ENCODE results near the gene PIRT. TPM values are rescaled to one million over a fixed set of nuclear protein-coding genes. Genes with fewer than 3 reads are reported as not detected.
A peak's percentile ranks its signal among the peaks of the same experiment; 100 is the strongest.
"Not testable (repeated sequence)": the region's sequence is repeated elsewhere in the genome, so short reads cannot be mapped to it uniquely, and the experiment has no call there.

PIRT gene
- total and polyA plus RNA-seq, 5 donors, result 0.02 to 0.11 TPM; not detected in 3

DNA sequence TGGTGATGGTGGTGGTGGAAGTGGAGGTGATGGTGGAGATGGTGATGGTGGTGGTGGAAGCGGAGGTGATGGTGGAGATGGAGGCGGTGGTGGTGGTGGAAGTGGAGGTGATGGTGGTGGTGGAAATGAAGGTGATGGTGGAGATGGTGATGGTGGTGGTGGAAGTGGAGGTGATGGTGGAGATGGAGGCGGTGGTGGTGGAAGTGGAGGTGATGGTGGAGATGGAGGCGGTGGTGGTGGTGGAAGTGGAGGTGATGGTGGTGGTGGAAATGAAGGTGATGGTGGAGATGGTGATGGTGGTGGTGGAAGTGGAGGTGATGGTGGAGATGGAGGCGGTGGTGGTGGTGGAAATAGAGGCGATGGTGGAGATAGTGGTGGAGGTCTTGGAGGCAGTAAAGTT is 8.7 kb upstream of the PIRT start:
- not testable (repeated sequence) for DNase-seq; H3K9me3 ChIP-seq (ENCODE audit: control insufficient read depth, low read length); H3K4me1 ChIP-seq (ENCODE audit: control insufficient read depth, insufficient read depth, low read length); H3K4me3 ChIP-seq (ENCODE audit: low read length); H3K27me3 ChIP-seq (ENCODE audit: control insufficient read depth, insufficient read depth); ATAC-seq; H3K27ac ChIP-seq (ENCODE audit: low read length)
- intact Hi-C loops (cut with DNase I), result loop anchor here in 3 of 4 donors (5.0 to 10.0 kb wide), 3 partner anchors 112 to 202 kb away; partner anchors contain the start of gene TMEM220 (in 1 of the 3)
- 97% methylated on average over 6 of the region's 6 CpGs for WGBS

DNA sequence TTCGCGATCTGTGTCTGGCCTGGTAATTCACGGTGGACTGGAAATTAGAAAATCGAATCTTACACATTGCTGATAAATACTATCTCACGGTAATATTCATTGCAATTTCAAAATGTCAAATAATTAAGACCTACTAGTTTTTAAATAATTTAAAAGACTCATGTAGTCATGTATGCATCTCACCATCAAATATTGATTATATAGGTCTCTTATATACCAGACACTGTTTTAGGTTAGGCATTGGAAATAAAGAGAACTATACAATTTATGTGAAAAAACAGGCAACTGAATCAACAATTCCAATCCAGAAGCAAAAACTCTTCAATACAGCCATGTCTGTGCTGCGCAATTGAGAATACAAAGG is 7.5 kb upstream of the PIRT start:
- no peak overlapping the region for H3K4me3 ChIP-seq (ENCODE audit: low read length)
- no peaks in the 10 kb centered on the region for H3K9me3 ChIP-seq (ENCODE audit: control insufficient read depth, low read length)
- DNase-seq, result no peak
- no peaks in the 10 kb centered on the region for H3K4me1 ChIP-seq (ENCODE audit: control insufficient read depth, insufficient read depth, low read length)
- H3K27me3 ChIP-seq (ENCODE audit: control insufficient read depth, insufficient read depth), result no peaks in the 10 kb centered on the region
- WGBS, result 18% methylated on average over 6 of the region's 6 CpGs
- H3K27ac ChIP-seq (ENCODE audit: low read length), result no peak overlapping the region
- intact Hi-C loops (cut with DNase I), result loop anchor here in 3 of 4 donors (2.0 to 10.0 kb wide), 4 partner anchors 109 to 201 kb away; partner anchors contain the start of gene TMEM220 (in 1 of the 3)
- ATAC-seq, result no peak

DNA sequence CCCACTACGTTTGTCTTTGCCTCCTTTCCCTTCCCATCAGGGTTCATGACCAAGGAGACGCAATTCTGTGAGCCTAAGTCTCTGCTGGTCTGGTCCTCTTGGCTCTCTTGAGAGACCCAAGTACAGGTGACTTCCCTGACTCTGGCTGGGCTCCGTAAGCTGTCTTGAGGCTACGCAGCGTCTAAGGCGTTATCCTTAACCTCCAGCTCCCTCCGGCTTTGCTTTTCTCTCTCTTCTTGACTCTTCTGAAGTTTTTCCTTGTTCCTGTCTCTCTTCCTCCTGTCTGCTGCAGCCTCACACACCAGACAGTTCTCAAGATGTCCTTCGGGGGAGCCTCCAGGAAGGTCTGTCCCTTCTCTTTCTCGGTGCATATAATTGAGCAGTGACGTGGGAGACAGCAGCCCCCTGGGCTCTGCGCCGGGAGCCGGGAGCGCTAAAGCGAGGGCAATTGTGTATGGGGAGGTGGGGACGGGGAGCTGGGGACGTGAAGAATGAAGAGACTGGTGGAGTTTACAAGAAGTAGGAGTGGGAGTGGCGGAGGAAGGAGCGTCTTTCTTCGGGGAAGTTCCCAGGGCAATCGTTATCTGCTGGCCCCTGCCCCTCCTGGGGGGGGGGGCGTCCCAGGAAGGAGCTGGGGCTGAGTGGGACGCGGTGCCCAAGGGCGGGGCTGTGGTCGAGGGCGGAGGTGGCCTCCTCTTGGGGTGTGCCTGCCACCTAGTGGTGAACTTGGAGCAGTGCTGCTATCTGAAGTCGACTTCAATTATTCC is 6.9 kb upstream of the PIRT start:
- Histone ChIP-seq H3K27ac (ENCODE audit: low read length) (no peak overlapping the region), H3K4me1 (ENCODE audit: control insufficient read depth, insufficient read depth, low read length) (no peaks in the 10 kb centered on the region), H3K27me3 (ENCODE audit: control insufficient read depth, insufficient read depth) (no peaks in the 10 kb centered on the region), H3K4me3 (ENCODE audit: low read length) (peak overlapping the region; percentile 67), H3K9me3 (ENCODE audit: control insufficient read depth, low read length) (no peaks in the 10 kb centered on the region)
- WGBS, result 6% methylated on average over 28 of the region's 28 CpGs
- peak; percentile 95 for ATAC-seq
- intact Hi-C loops (cut with DNase I), result loop anchor here (2.0 to 10.0 kb wide), 5 partner anchors 108 to 200 kb away; partner anchors contain the start of gene TMEM220 (in 1 of the 4)
- DNase-seq, result peak; percentile 78 to 90 (median 86)

- 26% methylated on average over 7 of the region's 7 CpGs for WGBS
- intact Hi-C loops (cut with DNase I), result loop anchor here (2.0 to 10.0 kb wide), 4 partner anchors 107 to 199 kb away; partner anchors contain the start of gene TMEM220 (in 1 of the 4)
- Histone ChIP-seq H3K4me3 (ENCODE audit: low read length) (no peak overlapping the region), H3K4me1 (ENCODE audit: control insufficient read depth, insufficient read depth, low read length) (no peaks in the 10 kb centered on the region), H3K27me3 (ENCODE audit: control insufficient read depth, insufficient read depth) (no peaks in the 10 kb centered on the region), H3K9me3 (ENCODE audit: control insufficient read depth, low read length) (no peaks in the 10 kb centered on the region), H3K27ac (ENCODE audit: low read length) (no peak overlapping the region)
- DNase-seq, result peak in 2 of 3 donors; percentile 20 to 57
- ATAC-seq, result peak; percentile 31 to 66
Observed at GRCh38 chr17:10843811-10844210, 5.9 kb upstream of the PIRT start.

DNA sequence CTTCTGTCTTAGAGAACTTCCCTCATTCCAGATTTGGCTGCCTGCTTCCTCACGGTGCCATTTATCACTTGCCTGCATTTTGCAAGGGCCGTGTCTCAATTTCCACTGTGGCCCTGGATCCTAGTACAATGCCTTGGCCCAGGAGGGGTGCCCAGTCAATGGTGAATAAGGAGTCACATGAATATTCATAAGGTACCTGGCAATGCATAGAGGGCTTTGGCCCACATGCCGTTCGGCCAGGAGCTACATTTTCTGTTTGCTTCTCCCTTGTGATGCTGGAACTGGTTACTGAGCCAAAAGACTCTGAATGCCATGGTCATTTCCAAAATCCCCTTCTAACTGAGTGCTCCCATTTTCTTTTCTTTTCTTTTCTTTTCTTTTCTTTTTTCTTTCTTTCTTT is 4.8 kb upstream of the PIRT start:
- Histone ChIP-seq H3K27me3 (ENCODE audit: control insufficient read depth, insufficient read depth) (no peaks in the 10 kb centered on the region), H3K4me1 (ENCODE audit: control insufficient read depth, insufficient read depth, low read length) (no peaks in the 10 kb centered on the region), H3K4me3 (ENCODE audit: low read length) (no peak overlapping the region), H3K9me3 (ENCODE audit: control insufficient read depth, low read length) (no peaks in the 10 kb centered on the region), H3K27ac (ENCODE audit: low read length) (no peak overlapping the region)
- intact Hi-C loops (cut with DNase I), result loop anchor here in 3 of 4 donors (5.0 to 10.0 kb wide), 3 partner anchors 105 to 198 kb away; partner anchors contain the start of gene TMEM220 (in 1 of the 3)
- no peak for DNase-seq
- no peak for ATAC-seq
- WGBS, result 66% methylated on average over 4 of the region's 4 CpGs

- no peak for DNase-seq
- intact Hi-C loops (cut with DNase I), result no loop called here
- H3K4me1 ChIP-seq (ENCODE audit: control insufficient read depth, insufficient read depth, low read length), result no peaks in the 10 kb centered on the region
- no peak for ATAC-seq
- WGBS, result 87% methylated on average over 5 of the region's 5 CpGs
- no peak overlapping the region for H3K27ac ChIP-seq (ENCODE audit: low read length)
- H3K9me3 ChIP-seq (ENCODE audit: control insufficient read depth, low read length), result no peaks in the 10 kb centered on the region
- no peak overlapping the region for H3K4me3 ChIP-seq (ENCODE audit: low read length)
- no peaks in the 10 kb centered on the region for H3K27me3 ChIP-seq (ENCODE audit: control insufficient read depth, insufficient read depth)
Observed at GRCh38 chr17:10838682-10839081, 795 bp upstream of the PIRT start.

- Histone ChIP-seq H3K4me1 (ENCODE audit: control insufficient read depth, insufficient read depth, low read length) (no peaks in the 10 kb centered on the region), H3K4me3 (ENCODE audit: low read length) (no peak overlapping the region), H3K9me3 (ENCODE audit: control insufficient read depth, low read length) (no peaks in the 10 kb centered on the region), H3K27ac (ENCODE audit: low read length) (no peak overlapping the region), H3K27me3 (ENCODE audit: control insufficient read depth, insufficient read depth) (no peaks in the 10 kb centered on the region)
- intact Hi-C loops (cut with DNase I), result no loop called here
- DNase-seq (no peak), ATAC-seq (peak in 1 of 2 donors; percentile 14)
- 69% methylated on average over 15 of the region's 15 CpGs for WGBS
Observed at GRCh38 chr17:10836966-10837590, 809 bp downstream of the PIRT start.

DNA sequence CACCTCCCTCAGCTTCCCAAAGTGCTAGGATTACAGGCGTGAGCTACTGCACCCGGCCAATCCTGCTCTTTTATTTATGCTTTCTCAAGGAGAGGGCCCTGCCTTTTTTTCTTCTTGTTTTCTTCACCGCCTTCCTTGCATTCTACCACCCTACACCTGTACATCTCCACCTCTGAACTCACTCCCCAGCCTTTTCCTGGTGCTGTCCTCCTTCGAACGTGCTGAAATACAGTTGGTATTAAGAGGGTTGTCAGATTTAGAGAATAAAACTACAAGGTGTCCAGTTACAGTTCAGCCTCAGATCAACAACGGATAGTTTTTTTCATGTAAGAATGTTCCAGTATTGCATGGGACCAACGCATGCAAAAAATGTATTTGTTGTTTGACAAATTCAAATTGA is 1.7 kb downstream of the PIRT start:
- DNase-seq, result no peak
- intact Hi-C loops (cut with DNase I), result no loop called here
- Histone ChIP-seq H3K4me3 (ENCODE audit: low read length) (no peak overlapping the region), H3K27ac (ENCODE audit: low read length) (no peak overlapping the region), H3K9me3 (ENCODE audit: control insufficient read depth, low read length) (no peaks in the 10 kb centered on the region), H3K27me3 (ENCODE audit: control insufficient read depth, insufficient read depth) (no peaks in the 10 kb centered on the region), H3K4me1 (ENCODE audit: control insufficient read depth, insufficient read depth, low read length) (no peaks in the 10 kb centered on the region)
- no peak for ATAC-seq
- WGBS, result 79% methylated on average over 7 of the region's 7 CpGs

- Histone ChIP-seq H3K4me3 (ENCODE audit: low read length) (no peak overlapping the region), H3K4me1 (ENCODE audit: control insufficient read depth, insufficient read depth, low read length) (no peaks in the 10 kb centered on the region), H3K27me3 (ENCODE audit: control insufficient read depth, insufficient read depth) (no peaks in the 10 kb centered on the region), H3K9me3 (ENCODE audit: control insufficient read depth, low read length) (no peaks in the 10 kb centered on the region), H3K27ac (ENCODE audit: low read length) (no peak overlapping the region)
- intact Hi-C loops (cut with DNase I), result no loop called here
- ATAC-seq (no peak), DNase-seq (no peak)
- WGBS, result 92% methylated on average over 5 of the region's 5 CpGs
Observed at GRCh38 chr17:10831696-10832095, 6.2 kb downstream of the PIRT start.

- no peaks in the 10 kb centered on the region for H3K27me3 ChIP-seq (ENCODE audit: control insufficient read depth, insufficient read depth)
- ATAC-seq, result no peak
- H3K4me3 ChIP-seq (ENCODE audit: low read length), result no peak overlapping the region
- no peaks in the 10 kb centered on the region for H3K9me3 ChIP-seq (ENCODE audit: control insufficient read depth, low read length)
- no peaks in the 10 kb centered on the region for H3K4me1 ChIP-seq (ENCODE audit: control insufficient read depth, insufficient read depth, low read length)
- intact Hi-C loops (cut with DNase I), result no loop called here
- DNase-seq, result no peak
- WGBS, result 58% methylated on average over 5 of the region's 5 CpGs
- no peak overlapping the region for H3K27ac ChIP-seq (ENCODE audit: low read length)
Observed at GRCh38 chr17:10827898-10828552, 9.9 kb downstream of the PIRT start.

DNA sequence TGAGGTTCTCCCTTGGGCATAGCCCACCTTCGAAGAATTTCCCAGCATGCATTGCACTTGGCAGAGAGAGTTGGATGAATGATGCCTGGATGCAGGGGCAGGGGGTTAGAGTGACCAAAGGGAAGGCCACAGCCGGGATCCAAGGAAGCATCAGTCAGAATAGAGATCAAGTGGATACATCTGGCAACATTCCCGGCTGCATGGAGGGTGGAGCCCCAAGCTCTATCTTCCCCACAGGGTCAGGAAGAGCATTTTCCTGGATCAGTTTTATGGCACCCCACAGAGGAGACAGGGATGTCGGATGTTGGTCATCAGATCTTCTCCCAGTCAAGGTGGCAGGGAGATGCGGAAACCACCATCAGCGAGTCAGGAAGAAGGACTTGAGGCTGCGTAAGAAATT is 13.0 kb downstream of the PIRT start:
- Histone ChIP-seq H3K27me3 (ENCODE audit: control insufficient read depth, insufficient read depth) (no peaks in the 10 kb centered on the region), H3K9me3 (ENCODE audit: control insufficient read depth, low read length) (no peaks in the 10 kb centered on the region), H3K4me3 (ENCODE audit: low read length) (no peak overlapping the region), H3K4me1 (ENCODE audit: control insufficient read depth, insufficient read depth, low read length) (no peaks in the 10 kb centered on the region), H3K27ac (ENCODE audit: low read length) (no peak overlapping the region)
- intact Hi-C loops (cut with DNase I), result no loop called here
- no peak for ATAC-seq
- DNase-seq, result no peak
- 81% methylated on average over 7 of the region's 7 CpGs for WGBS

All from right cardiac atrium (tissue), 5 donors.